ENCODE measurements around the gene ITGA2. TPM values are rescaled to one million over a fixed set of nuclear protein-coding genes. Genes with fewer than 3 reads are reported as not detected.
"Not testable (repeated sequence)": the region's sequence is repeated elsewhere in the genome, so short reads cannot be mapped to it uniquely, and the experiment has no call there.

ITGA2 gene
- total RNA-seq, 1 donor from 2014 or later, result 1.0 TPM

DNA sequence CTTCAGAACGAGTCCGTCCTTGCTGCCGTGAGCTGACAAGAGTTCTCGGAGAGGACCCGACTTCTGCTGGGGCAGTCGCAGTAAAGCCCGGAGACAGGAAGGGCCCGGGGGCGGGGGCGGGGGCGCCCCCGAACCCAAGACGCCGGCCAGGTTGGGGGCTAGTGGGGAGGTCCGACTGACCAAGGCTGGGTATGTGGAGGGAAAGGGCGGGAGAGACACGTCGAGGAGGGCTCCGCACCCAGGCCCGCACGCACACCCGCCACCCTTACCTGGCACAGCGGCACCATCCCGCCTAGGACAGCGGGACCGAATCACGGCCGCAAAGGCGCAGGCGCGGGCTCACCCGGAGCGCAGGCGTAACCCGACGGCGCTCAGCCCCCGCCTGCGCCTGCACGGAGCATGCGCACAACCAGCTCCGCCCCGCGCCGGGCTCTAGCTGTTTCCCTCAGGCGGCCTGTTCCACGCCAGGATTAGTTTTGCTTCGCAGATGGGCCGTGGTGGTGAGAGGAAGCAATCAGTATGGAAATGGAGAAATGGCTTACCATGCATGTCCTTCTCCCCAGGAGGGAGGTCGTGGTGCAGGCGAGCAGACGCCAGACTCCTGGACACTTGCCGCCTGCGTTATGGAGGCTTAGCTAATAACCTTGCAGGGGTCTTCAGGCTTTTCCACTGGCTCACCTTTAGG, 120.4 kb downstream of the ITGA2 start, which contains the start of gene MOCS2:
MOCS2 (minus strand) TSS at position 315 of the 685 bp plus-strand sequence. CDS start 2,583 bp downstream, outside the sequence.
- TF ChIP-seq CTCF (IDR thresholded peaks at IDR 0.05), result no peak
- peaks cover 9% of the 10 kb centered on the region for H3K36me3 Mint-ChIP-seq (ENCODE audit: low read depth)
- H3K27me3 Mint-ChIP-seq (ENCODE audit: low read depth), result no peaks in the 10 kb centered on the region
- H3K4me1 Mint-ChIP-seq (ENCODE audit: low read depth), result peaks cover 36% of the 10 kb centered on the region
- no peaks in the 10 kb centered on the region for H3K9me3 Mint-ChIP-seq (ENCODE audit: low read depth)
- H3K27ac Mint-ChIP-seq (ENCODE audit: unreplicated experiment), result peak within 1 kb of the TSS; percentile 86
- H3K4me3 Mint-ChIP-seq (ENCODE audit: unreplicated experiment), result peak within 1 kb of the TSS; percentile 84
- peak; percentile 95 for DNase-seq (ENCODE audit: low spot score)

DNA sequence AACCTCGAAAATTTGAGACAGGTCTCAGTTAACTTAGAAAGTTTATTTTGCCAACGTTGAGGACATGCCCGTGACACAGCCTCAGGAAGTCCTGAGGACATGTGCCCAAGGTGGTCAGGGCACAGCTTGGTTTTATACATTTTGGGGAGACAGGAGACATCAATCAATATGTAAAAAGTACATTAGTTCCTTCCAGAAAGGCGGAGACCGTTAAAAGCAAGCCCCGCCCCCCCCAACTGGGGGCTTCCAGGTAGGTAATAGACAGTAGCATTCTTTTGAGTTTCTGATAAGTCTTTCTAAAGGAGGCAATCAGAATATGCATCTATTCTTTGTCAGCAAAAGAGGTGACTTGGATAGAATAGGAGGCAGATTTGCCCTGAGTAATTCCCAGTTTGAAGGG, 121.0 kb downstream of the ITGA2 start:
- no peak for TF ChIP-seq CTCF (IDR thresholded peaks at IDR 0.05)
- no peak for DNase-seq (ENCODE audit: low spot score)
- no peaks in the 10 kb centered on the region for H3K27me3 Mint-ChIP-seq (ENCODE audit: low read depth)
- H3K4me3 Mint-ChIP-seq (ENCODE audit: unreplicated experiment), result peak overlapping the region; percentile 84
- peaks cover 9% of the 10 kb centered on the region for H3K36me3 Mint-ChIP-seq (ENCODE audit: low read depth)
- H3K27ac Mint-ChIP-seq (ENCODE audit: unreplicated experiment), result no peak overlapping the region
- H3K4me1 Mint-ChIP-seq (ENCODE audit: low read depth), result peaks cover 36% of the 10 kb centered on the region
- no peaks in the 10 kb centered on the region for H3K9me3 Mint-ChIP-seq (ENCODE audit: low read depth)

GRCh38 chr5:53111139-53111538, 122.0 kb downstream of the ITGA2 start:
- Mint-ChIP-seq H3K27ac (ENCODE audit: unreplicated experiment) (no peak overlapping the region), H3K4me3 (ENCODE audit: unreplicated experiment) (no peak overlapping the region), H3K27me3 (ENCODE audit: low read depth) (no peaks in the 10 kb centered on the region), H3K9me3 (ENCODE audit: low read depth) (no peaks in the 10 kb centered on the region), H3K4me1 (ENCODE audit: low read depth) (peaks cover 29% of the 10 kb centered on the region), H3K36me3 (ENCODE audit: low read depth) (peaks cover 5% of the 10 kb centered on the region)
- no peak for DNase-seq (ENCODE audit: low spot score)
- no peak for TF ChIP-seq CTCF (IDR thresholded peaks at IDR 0.05)

DNA sequence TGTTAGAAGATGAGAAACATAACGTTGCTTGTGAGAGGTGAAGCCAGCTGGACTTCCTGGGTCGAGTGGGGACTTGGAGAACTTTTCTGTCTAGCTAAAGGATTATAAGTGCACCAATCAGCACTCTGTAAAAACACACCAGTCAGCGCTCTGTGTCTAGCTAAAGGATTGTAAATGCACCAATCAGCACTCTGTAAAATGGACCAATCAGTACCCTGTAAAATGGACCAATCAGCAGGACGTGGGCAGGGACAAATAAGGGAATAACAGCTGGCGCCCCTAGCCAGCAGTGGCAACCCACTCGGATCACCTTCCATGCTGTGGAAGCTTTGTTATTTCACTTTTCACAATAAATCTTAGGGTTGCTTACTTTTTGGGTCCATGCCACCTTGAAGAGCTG, 123.2 kb downstream of the ITGA2 start:
- H3K27ac Mint-ChIP-seq (ENCODE audit: unreplicated experiment); H3K9me3 Mint-ChIP-seq (ENCODE audit: low read depth); H3K27me3 Mint-ChIP-seq (ENCODE audit: low read depth); DNase-seq (ENCODE audit: low spot score); H3K36me3 Mint-ChIP-seq (ENCODE audit: low read depth); H3K4me3 Mint-ChIP-seq (ENCODE audit: unreplicated experiment): not testable (repeated sequence)
- H3K4me1 Mint-ChIP-seq (ENCODE audit: low read depth), result peaks cover 28% of the 10 kb centered on the region

GRCh38 chr5:53112909-53113308, 123.8 kb downstream of the ITGA2 start:
- Mint-ChIP-seq H3K27me3 (ENCODE audit: low read depth) (no peaks in the 10 kb centered on the region), H3K9me3 (ENCODE audit: low read depth) (no peaks in the 10 kb centered on the region), H3K4me1 (ENCODE audit: low read depth) (peaks cover 22% of the 10 kb centered on the region), H3K4me3 (ENCODE audit: unreplicated experiment) (no peak overlapping the region), H3K27ac (ENCODE audit: unreplicated experiment) (no peak overlapping the region), H3K36me3 (ENCODE audit: low read depth) (no peaks in the 10 kb centered on the region)
- DNase-seq (ENCODE audit: low spot score), result no peak
- TF ChIP-seq CTCF (IDR thresholded peaks at IDR 0.05), result no peak

GRCh38 chr5:53113947-53114346, 124.8 kb downstream of the ITGA2 start:
- no peak for DNase-seq (ENCODE audit: low spot score)
- no peaks in the 10 kb centered on the region for H3K27me3 Mint-ChIP-seq (ENCODE audit: low read depth)
- no peak for TF ChIP-seq CTCF (IDR thresholded peaks at IDR 0.05)
- no peak overlapping the region for H3K4me3 Mint-ChIP-seq (ENCODE audit: unreplicated experiment)
- peaks cover 14% of the 10 kb centered on the region for H3K4me1 Mint-ChIP-seq (ENCODE audit: low read depth)
- no peaks in the 10 kb centered on the region for H3K36me3 Mint-ChIP-seq (ENCODE audit: low read depth)
- H3K9me3 Mint-ChIP-seq (ENCODE audit: low read depth), result no peaks in the 10 kb centered on the region
- H3K27ac Mint-ChIP-seq (ENCODE audit: unreplicated experiment), result no peak overlapping the region
